NCI-H526 treated with DMSO at 0.1 percent for 48 hours (cell line): ENCODE measurements around the gene C10orf67.
"Not testable (repeated sequence)": the region's sequence is repeated elsewhere in the genome, so short reads cannot be mapped to it uniquely, and the experiment has no call there.

Experiments used
- DNase-seq: peaks from one replicate; lab custom pipeline; 2025; lab: John Stamatoyannopoulos, UW

The C10orf67 gene

DNA sequence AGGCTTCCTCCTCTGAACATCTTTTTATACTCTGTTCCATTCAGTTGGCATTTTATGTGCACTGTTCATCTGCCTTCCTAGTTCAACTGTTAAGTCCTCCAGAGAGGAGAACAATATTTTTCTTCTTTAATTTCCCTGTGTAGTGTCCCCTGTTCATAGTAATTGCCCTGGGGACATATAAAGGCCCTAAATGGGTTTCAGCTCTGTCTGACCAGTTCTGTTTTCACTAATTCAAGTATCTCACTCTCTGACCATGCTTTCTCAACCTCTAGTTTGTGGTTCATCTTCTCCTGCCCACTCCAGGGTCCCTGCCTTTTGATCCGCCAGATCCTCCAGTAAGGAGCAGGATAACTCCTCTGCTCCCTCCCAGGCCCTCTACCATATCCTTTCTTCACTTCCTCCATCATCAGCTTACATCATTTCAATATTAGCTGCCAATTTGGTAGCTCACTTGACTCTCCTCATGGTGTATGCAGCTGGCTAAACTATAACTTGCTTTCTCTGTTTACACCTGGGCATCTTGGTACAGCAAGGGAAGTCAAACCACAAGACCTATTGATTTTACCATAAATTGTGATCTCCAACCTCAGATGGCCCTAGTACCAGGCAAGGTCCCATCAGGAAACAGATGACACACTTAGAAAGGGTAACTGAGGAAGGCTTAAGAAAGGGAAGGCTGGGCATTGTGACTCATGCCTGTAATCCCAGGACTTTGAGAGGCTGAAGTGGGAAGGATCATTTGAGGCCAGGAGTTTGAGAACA is 17.7 kb upstream of the C10orf67 start:
- DNase-seq: no peak

DNA sequence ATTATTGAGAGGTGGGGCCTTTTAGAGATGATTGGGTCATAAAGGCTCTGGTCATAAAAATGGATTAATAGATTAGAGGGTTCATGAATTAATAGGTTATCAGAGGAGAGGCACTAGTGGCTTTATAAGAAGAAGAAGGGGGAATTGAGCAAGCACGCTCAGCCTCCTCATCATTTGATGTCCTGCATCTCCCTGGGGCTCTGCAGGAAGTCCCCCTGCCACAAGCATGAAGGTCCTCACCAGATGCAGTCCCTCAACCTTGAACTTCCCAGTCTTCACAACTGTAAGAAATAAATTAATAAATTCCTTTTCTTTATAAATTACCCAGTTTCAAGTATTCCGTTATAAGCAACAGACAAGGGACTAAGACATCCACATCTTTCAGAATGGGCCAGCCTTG is 17.1 kb upstream of the C10orf67 start:
- DNase-seq: no peak

DNA sequence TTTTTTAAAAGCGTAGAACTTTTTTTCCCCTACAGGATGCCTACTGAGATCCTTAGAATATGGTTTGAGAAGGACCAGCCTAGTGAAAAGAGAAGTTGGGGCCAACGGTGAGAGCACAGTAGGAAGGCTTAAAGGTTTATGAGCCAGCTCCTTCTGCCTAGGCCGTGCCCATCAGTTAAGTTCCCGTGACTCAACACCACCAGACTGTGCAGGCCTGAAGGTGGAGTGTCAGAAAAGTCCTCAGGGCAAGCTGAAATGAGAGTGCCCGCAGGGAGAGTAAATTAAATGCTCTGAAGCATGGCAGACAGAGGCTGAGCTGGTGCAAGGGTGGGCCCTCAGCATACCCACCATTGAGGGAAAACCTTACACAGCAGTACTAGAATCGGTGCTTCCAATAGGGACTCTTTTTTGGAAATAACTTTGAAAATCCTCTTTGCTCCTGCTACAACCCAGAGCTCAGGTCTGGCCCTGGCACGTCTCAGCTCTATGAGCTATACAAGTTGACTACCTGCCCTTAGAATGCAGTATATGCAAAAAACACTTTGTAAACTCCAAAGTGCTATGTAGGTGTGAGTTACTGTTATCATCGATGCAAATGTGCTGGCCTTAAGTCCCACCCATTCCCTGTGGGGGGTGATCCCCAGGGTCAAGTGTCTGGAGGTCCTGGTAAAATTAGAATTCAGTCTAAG is 15.2 kb upstream of the C10orf67 start:
- no peak for DNase-seq

DNA sequence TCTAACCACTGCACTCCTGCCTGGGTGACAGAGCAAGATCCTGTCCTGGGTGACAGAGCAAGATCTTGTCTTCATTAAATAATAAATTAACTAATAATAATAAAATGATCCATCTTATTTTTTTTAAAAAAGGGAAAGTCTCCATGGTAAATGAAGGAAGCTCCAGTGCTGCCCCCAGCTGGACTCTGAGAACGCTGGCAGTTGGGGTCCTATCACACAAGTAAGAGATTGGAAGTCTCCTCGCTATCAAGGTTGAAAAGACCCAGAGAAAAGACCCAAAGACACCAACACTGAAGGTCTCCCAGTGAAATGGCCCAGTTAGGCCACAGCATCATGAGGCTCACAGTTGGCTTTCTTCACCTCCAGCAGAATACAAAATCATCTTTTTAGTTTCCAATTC is 13.8 kb upstream of the C10orf67 start:
- no peak for DNase-seq

DNA sequence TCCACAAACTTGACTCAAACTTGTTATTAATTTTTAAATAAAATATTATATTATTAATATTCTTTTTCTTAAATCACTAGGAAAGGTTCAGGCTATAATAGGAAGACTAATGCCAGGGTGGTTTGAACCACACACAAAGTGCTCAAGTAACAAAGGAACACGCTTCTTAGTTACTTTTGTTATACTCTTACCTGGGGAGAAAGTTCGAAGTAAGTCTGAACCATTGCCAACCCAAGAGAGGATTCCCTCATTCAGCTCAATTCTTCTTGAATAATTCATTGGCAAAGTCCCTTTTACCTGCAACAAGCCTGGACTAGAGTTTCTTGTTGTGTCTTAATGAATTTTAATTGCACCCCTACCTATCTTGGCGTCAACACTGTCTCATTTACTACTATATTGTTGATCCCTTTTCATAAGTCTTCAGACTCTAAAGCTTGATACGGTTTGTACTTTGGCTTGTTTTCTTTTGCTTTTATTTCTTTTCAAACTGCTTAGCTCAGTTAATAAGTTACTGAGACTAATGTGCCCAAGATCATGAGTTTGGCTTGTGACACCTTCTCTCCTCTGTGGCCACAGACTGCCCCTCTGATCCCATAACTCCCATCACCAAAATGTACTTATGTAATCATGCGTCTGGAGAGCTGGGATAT is 10.2 kb upstream of the C10orf67 start:
- DNase-seq: no peak

DNA sequence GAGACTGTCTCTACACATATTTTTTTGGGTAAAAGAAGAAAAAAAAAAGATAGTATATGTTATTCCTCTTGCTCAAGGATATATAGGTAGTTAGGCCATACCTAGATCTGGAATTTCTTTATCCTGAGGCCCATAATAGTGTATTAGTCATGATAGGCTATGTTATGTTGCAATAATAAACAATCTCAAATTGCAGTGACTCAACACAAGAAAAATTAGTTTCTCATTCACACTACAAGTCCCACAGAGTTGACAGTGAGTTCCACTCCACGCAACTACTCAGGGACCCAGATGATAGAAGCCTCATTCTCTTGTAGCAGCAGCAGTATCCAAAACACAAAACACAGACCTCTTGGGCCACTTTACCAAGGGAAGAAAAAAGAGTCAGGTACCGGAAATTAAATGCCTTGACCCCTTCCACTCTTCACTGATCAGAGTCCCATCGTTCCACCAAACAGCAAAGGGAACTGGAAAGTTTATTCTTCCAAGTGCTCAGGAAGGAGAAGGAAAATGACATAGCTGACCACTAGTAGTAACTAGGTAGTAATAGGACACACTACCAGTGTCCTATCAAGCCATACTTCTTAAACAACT is 7.4 kb upstream of the C10orf67 start:
- DNase-seq: no peak

DNA sequence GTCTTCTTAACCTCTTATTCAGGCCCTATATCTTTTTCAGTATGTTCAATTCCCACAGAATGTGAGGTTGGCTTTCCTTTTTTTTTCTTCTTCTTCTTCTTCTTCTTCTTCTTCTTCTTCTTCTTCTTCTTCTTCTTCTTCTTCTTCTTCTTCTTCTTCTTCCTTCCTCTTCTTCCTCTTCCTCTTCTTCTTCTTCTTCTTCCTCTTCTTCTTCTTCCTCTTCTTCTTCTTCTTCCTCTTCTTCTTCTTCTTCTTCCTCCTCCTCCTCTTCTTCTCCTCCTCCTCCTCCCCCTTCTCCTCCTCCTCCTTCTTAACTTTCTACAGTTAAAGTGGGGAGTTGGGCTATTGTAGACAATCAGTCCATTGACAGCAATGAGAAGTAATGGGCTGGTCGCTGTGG is 6.1 kb upstream of the C10orf67 start:
- DNase-seq: not testable (repeated sequence)

DNA sequence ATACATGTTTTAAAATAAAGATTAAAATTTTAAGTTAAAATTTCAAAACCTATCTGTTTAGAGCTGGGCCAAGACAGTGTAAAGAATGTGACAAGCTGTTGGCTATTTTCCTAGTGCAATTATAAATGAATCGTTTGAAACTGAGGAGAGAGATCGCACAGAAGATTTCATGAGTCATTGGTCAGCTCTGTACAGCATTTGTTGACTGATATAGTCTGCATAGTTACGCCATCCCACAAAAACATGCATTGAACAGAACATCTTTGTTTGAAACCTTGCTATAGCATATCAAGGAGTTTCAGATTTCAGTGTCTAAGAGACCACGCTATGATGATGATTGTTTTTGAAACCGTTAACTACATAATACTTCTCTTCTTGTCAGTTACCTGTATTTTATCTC is 1.3 kb upstream of the C10orf67 start:
- peak; percentile 9 for DNase-seq

DNA sequence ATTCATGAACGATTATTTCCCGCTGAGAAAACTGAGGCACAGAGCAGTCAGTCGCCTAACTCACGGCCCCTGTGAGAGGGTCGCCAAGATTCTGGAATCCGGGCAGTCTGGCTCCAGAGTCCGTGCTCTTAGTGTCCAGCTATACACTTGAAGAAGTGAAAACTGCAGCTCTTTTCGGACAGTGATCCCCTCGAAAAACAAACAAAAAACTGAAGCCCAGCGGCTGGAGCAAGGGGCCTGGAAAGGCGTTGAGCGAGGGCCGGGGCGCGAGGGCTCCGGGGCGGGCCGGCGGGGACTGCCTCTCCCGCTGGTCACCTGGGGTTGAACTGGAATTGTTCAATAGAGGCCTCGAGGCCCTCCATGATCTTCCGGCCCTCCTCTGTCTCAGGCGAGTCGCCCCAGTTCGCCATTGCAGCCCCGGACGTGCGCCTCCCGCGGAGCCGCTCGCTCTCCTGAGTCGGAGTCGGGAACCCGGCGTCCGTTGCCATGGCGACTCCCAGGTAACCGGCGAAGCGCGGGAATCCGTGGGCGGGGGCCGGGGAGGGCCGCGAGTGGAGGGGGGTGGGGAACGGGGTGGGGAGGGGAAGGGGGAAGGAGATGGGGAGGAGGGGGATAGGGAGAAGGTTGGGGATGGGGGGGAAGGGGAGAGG is 881 bp downstream of the C10orf67 start:
- no peak for DNase-seq

DNA sequence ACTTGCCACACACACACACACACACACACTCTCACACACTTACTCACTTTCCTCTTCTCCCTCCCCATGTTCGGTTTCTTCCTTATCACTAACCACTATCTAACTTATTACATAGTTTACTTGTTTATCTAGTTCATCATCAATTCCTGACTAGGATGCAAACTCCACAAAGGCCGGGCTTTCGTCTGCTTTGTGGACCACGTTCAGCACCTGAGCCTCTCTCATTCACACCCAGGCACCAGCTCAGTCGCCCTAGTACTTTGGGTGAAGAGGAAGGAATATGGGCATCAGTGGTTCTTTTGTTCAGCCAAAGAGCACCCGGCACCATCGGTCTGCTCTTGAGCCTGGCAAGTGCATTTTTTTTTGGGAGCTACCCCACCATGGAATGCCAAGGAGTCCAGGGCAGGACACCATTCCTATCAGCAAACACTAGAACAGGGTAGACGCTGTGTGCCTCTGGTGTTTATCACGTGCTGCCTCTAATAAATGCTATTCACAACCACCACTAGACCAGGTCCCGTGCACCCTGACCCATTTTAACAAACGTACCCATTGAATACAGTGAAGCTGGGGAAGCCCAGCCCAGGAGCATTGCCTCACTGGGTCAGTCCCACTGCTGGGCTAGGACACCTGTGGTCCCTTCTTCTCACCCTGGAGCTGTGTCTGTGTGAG is 2.2 kb downstream of the C10orf67 start:
- DNase-seq: no peak

DNA sequence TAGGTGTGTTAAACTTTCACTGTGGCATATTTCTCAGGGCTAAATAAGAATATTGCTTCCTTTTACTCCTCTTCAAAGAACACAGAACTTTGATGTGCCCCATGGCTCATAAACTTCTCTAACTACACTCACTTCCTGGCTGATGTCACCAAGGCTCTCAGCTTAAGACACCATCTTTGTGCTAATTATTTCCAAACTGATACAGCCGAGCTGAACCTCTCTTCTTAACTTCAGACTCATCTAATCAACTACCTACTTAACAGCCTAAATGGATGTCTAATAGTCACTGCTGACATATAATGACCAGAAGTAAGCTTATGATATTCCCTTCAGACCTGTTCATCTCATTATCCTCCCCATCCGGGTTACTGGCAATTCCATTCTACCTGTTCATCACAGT is 3.6 kb downstream of the C10orf67 start:
- no peak for DNase-seq

DNA sequence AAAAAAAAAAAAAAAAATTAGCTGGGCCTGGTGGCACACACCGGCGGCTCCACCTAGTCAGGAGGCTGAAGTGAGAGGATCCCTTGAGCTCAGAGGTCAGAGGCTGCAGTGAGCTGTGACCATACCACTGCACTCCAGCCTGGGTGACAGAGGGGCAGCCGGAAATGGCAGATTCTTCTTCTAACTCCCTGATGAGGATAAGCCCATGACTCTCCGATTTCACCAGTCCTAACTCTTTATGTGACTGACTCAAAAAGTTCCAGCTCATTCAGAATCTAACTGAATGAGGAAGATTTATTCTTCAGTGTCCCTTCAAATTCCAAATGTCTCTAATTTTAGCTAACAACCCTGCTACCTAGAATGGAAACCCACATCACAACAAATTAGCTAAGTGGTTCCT is 4.2 kb downstream of the C10orf67 start:
- no peak for DNase-seq

DNA sequence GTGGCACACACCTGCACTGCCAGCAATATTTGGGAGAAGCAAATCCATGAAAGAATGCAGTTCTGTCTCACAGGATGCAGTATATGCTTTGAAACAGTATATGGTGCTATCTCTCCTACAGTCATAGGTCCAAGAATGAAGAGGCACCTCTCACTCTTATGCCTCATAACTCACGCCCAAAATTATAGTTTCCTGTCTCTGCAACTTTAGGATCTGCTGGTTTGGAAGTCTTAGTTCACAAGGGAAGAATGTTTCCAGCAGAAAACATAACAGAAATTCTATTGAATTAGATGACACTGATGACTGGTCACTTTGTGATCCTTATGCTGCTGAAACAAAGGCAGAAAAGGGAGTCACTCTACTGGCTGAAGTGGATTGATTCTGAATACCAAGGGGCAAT is 5.7 kb downstream of the C10orf67 start:
- no peak for DNase-seq

DNA sequence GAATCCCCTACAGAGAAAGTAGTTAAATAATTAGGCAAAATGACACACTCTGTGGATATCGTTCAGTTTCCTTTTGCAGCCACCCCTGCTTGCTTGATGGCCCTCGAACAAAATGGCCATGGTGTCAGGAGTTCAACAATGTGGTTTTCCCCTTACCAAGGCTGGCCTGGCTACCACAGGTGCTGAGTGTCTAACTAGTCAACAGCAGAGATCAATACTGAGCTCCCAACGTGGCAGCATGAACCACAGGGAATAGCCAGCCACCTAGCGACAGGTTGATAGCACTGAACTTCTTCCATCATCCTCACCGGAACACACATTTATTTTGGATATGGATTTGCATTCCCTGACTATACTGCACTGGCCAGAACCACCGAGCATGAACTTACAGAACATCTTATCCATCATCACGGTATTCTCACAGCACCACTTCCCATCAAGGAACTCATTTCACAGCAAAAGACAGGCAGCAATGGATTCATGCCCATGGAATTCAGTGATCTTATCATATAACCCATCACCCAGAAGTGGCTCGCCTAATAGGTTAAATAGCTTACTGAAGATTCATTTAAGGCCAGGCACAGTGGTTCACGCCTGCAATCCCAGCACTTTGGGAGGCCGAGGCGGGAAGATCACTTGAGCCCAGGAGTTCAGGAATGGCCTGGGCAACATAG is 6.3 kb downstream of the C10orf67 start:
- DNase-seq: no peak

DNA sequence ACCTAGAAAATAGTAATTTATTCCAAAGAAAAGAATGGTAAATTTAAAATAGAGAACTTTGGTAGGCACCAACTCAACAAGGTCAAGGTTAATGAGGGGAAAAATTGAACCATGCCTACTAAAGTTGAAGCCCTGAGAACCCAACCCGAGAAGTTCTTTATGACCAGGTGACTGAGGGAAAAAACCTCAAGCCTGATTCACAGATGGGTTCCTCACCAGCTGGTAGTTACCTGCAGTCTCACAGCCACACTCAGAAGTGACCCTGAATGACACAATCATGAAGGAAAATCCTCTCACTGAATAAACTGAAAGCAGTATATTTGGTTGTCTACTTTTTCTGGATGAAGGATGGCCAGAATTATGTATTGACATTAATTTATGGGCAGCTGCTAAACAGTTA is 7.0 kb downstream of the C10orf67 start:
- no peak for DNase-seq

DNA sequence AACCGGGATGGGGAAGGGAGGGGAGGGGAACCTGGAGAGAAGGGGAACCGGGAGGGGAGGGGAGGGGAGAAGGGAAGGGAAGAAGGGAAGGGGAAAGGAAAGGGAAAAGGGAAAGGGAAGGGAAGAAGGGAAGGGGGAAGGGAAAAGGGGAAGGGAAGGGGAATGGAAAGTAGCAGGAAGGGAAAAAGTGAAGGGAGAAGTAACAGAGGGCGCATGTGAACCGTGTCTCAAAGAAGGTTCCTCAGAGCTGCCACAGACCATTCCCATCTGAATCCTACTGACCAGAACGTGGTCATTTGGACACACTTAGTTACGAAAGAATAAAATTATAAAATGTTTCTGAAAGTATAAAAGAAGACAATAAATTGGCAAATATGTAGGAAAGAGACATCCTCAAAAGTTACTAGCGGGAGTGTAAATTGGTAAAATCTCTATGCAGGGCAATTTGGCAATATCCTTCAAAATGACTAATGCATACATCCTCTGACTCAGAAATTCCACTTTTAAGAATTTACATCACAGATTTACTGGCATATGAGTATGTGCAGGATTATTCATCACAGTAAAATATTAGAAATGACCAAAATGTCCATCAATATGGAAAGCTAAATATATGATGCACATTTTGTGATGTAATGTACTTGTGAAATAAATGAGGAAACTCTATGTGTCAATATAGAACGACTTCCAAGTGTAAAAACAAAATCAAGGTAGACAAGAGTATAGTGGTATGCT is 12.9 kb downstream of the C10orf67 start:
- no peak for DNase-seq

DNA sequence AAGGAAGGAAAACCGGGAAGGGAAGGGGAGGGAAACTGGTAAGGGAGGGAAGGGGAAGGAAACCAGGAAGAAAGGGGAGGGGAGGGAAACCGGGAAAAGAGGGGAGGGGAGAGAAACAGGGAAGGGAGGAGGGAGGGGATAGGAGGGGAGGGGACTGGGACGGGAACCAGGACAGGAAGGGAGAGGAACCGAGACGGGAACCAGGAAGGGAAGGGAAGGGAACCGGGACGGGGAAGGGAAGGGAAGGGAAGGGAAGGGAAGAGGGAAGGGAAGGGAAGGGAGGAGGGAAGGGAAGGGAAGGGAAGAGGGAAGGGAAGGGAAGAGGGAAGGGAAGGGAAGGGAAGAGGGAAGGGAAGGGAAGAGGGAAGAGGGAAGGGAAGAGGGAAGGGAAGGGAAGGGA is 13.6 kb downstream of the C10orf67 start:
- no peak for DNase-seq

DNA sequence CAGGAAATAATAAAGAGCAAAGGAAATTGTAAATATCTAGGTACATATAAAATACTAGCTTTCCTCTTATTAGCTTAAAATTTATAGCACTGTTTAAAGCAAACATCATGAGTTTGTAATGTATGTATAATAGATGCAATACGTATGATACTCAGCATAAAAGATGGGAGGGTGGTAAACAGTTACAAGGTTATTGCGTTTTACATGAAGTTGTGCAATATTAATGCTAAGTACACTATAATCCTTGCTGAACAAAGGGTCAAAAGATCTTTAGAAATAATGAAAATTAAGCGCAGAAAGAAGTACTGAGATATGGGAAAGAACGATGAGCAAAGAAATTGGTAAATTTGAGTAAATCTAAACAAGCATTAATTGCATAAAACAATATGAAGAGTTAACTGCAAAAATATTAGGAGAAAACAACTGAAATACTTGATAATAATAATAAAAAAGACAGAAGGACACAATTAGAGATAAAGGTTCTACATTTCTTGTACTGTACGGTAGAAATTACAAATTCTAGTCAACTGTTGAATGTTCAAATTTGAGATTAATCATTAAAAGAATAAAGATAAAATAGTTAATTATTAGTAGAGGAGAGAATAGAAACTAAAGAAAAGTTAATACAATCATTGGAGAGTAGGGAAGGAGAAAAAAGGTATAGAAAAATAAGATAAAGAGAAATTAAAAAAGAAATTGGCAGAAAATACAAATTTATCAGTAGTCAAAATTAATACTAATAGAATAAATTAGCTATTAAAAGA is 17.9 kb downstream of the C10orf67 start:
- no peak for DNase-seq

DNA sequence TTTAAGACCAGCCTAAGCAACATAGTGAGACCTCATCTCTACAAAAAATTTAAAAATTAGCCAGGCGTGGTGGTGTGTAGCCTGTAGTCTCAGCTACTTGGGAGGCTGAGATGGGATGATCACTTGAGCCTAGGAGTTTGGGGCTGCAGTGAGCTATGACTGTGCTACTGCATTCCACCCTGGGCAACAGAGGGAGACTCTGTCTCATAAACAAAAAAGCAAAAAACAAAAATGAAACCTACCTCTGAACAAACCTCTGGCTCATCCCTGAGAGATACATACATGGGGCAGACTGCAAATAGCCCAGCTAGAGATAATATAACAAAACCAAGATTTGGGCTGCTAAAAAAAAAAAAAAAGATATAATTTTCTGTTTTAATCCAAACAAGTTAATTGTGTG is 19.5 kb downstream of the C10orf67 start:
- no peak for DNase-seq

DNA sequence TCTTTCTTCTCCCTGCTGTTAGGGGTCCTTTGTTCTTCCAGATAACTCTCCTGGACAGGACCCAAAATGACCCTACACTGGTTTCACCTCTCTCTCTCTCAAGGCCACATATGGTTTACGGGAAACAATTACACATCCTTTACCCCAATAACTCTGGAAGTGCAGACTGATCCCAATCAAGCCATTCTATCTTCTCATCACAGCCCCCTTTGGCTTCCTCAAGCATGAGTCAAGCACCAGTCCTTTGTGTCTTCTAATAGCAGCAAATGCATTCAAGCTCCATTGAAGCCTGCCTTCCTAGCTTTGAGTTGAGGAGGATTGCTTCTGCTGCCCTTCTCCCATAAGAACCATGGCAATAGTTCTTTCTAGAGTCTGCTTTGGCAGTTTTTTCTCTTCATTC is 20.2 kb downstream of the C10orf67 start:
- no peak for DNase-seq
